ENCODE results near the gene SHANK3.

- no peak for TF ChIP-seq CTCF (optimal IDR thresholded peaks at IDR 0.05 in 1 of 3, IDR thresholded peaks at IDR 0.05 in 1 of 3, conservative IDR thresholded peaks at IDR 0.05 in 1 of 3; ENCODE audit: extremely low read depth in 1 of 3, insufficient read depth in 2 of 3, low read length in 3 of 3)
- no peak for TF ChIP-seq EZH2 (IDR thresholded peaks at IDR 0.05; ENCODE audit: low read length)
Observed at GRCh38 chr22:50678651-50679521, 6.3 kb downstream of the SHANK3 start.
